Renal pelvis (tissue), 4 donors: Measurements from ENCODE around the gene PPP1CC. TPM values are rescaled to one million over a fixed set of nuclear protein-coding genes. Genes with fewer than 3 reads are reported as not detected.
"Not testable (repeated sequence)": the region's sequence is repeated elsewhere in the genome, so short reads cannot be mapped to it uniquely, and the experiment has no call there.

Experiments
- DNase-seq: peaks from one replicate; pipeline ENCODE4 v3.0.0-alpha.2; 2013
- polyA plus RNA-seq, 3 donors: library from polyadenylated mRNA; unstranded; fragments of 120-200 nt; gene quantifications; one replicate each; pipeline ENCODE4 v1.2.1, GENCODE V29; 2013; ENCODE audit not compliant: insufficient read length in 3 of 3

PPP1CC gene
- polyA plus RNA-seq, 3 donors, result 165 to 175 (median 170) TPM

- DNase-seq, result no peak
These were observed 9.5 kb downstream of the PPP1CC start for GRCh38 chr12:110733089-110733715.

DNA sequence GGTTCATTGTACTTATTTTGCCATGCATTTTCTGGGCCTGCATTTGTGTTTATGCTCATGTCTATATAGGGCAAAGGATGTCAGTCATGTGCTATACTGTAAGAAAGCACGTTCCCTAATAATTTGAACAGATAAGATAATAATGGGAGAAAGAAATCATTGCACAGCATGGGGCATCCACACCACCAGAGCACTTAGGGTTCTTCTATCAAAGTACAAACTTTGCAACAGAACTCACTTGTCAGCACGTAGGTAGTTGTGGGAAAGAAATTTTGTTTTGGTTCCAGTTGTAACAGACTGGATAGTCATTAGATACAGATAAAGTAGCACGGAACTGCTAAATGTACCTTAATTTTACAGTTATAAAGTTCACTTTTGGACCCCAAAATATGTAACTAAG is 10.1 kb downstream of the PPP1CC start:
- no peak for DNase-seq

GRCh38 chr12:110731479-110731878 is 11.2 kb downstream of the PPP1CC start:
- DNase-seq, result no peak

DNA sequence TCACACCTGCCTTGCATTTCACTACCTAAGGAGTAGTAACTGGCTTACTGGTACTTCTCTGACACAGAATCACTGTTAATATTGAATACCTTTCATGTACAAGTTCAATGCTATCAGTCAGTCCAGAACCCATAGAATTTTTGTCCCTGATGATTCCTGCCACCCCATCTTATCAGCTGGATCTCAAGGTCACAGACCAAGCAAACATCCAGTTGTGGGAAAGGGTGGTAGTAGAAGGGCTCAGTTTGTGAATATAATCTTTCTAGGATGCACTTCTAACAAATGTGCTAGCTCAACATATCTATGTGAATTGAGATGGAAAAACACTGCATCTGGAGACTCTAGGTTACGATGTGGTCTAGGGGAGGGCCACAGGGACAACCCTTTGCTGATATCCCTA is 14.1 kb downstream of the PPP1CC start:
- DNase-seq, result no peak

DNA sequence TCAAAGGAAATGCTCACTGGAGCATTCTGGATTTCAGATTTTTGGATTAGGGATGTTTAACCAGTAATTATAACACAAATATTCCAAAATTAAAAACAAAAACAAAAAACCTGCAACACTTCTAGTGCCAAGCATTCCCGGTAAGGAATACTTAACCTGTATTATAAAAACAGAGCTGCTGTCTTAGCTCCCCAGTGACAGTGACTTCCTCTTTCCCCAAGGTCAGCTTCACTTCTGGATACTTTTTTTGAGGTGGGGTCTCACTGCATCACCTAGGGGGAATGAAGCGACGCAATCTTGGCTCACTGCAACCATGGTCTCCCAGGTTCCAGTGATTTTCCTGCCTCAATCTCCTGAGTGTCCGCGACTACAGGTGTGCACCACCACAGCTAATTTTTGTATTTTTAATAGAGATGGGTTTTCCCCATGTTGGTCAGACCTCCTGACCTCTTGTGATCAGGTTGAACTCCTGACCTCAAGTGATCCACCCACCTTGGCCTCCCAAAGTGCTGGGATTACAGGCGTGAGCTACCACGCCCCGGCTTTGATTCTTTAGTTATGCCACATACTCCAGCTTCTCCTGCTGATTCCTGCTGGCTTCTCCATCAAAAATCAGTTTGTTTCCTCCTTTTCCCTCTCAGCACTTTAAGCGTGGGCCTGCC is 15.9 kb downstream of the PPP1CC start:
- DNase-seq, result no peak

- no peak for DNase-seq
These were observed 16.7 kb downstream of the PPP1CC start for GRCh38 chr12:110726028-110726427.

GRCh38 chr12:110725267-110725666 is 17.4 kb downstream of the PPP1CC start:
- no peak for DNase-seq

DNA sequence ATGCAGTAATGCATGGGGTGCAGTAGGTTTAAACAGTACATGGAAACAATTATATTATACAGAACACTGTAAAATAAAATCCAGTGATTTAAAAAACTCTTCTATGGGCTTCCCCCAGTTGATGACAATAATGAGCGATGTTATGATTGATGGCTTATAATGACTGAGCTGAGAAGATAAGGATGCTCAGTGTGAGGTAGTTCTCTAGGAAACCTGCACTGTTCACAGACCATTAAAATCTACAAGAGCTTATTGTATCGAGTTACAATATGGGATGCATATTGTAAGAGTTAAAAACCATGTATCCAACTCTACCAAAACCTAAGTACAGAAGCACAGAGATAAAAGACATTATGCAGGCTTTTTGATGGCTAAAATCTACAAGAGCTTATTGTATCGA is 19.8 kb downstream of the PPP1CC start:
- DNase-seq, result not testable (repeated sequence)

GRCh38 chr12:110721570-110721969 is 21.1 kb downstream of the PPP1CC start:
- no peak for DNase-seq

GRCh38 chr12:110720516-110720915 is 22.2 kb downstream of the PPP1CC start:
- DNase-seq, result no peak

- DNase-seq, result no peak
These were observed 24.3 kb downstream of the PPP1CC start for GRCh38 chr12:110718222-110718908.

DNA sequence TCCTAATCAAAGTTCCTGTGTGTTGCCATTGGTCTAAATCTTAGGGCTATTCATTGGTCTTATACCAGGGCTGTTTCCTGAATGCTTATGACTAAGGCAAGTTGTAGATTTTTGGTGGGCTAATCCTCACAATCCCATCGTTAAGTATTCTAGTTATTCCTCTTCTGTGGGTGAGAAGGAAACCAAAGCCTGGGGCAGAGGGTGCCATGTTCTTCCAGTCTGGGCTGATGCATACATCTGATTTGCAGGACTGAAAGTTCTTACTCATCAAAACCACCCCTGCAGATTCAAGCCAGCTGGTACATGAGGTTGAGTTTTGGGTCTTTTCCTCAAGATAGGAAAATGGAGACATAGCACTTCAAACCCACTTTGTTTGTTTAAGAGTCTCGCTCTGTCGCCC is 25.7 kb downstream of the PPP1CC start:
- DNase-seq, result no peak

DNA sequence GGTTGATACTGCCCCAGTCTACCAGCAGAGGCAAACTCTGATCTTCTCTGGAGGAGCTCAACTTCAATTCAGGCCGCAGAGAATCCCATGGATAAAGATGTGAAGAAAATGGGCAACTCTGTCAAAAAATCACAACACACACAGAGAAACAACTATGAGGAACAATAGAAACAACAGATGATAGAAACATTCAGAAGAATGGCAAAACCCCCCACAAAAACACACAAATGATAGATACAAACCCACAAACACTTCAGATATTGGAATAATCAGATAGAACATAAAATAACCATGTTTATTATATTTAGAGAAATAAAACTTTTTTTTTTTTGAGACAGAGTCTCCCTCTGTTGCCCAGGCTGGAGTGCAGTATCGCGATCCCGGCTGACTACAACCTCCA is 33.8 kb downstream of the PPP1CC start:
- DNase-seq, result no peak

GRCh38 chr12:110705309-110705708 is 37.4 kb downstream of the PPP1CC start:
- no peak for DNase-seq

- DNase-seq, result no peak
These were observed 37.9 kb downstream of the PPP1CC start for GRCh38 chr12:110704750-110705149.

DNA sequence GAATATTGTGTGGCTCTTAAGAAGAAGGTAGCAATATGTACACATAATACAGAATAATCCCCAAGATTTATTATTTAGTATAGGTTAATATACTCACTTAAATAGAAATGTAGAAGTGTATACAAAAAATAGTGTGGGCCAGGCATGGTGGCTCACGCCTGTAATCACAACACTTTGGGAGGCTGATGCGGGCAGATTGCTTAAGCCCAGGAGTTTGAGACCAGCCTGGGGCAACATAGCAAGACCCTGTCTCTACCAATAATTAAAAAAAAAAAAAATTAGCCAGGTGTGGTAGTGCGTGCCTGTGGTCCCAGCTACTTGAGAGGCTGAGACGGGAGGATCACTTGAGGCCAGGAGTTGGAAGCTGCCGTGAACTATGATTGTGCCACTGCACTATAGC is 38.5 kb downstream of the PPP1CC start:
- DNase-seq, result no peak

DNA sequence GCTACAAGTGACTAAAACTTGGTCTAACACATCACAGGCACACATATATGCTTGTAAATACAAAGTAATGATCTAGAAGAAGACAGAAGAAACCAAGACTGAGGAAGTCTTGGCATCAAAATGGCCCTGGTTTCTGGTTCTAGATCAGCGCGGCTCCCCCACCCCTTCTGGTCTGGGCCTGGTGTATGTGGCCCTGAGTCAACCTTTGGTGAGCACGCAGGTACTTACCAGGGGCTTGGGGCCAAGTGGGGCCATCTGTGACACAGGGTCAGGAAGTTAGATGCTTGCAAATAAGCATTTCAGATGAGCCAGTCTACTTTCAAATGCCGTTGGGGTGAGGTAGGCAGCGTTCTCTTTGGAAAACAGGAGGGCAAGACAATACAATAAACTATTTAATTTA is 40.6 kb downstream of the PPP1CC start:
- no peak for DNase-seq

DNA sequence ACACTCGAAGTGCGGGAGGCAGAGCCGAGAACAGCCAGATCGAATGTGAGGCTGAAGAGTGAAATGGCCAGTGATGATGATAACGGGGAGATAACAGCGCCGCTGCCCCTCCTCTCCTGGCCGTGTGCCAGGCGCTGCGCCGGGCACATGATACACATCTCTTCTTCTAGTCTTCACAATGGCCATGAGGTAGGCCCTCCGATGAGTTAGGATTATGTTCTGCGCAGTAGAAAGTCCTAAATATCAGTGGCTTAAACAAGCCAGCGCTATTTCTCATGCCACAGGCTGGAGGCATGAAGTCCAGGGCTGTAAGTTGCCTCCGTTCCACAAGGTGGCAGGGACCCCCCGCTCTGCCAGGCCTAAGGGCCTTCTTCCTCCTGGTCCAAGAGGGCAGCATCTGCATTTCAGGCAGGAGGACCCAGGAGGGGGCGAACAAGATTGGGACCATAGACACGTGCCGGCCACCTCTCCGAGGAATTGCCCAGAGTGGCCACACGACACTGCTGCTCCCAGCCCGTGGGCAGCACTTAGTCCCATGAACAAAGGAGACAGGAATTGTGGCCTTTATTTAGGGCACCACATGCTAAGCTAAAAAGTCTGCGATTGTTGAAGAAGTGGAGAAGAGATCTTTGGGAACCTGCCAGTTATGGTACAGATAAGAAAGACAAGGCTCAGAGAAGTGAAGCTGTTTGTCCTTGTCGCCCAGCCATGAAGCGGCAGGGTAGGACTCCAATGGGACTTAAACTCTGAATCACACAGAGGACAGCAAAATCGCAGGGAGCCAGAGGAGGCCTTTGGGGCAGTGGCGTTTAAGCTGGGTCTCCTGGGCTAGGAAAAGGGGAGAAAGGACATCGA is 42.9 kb downstream of the PPP1CC start:
- no peak for DNase-seq

DNA sequence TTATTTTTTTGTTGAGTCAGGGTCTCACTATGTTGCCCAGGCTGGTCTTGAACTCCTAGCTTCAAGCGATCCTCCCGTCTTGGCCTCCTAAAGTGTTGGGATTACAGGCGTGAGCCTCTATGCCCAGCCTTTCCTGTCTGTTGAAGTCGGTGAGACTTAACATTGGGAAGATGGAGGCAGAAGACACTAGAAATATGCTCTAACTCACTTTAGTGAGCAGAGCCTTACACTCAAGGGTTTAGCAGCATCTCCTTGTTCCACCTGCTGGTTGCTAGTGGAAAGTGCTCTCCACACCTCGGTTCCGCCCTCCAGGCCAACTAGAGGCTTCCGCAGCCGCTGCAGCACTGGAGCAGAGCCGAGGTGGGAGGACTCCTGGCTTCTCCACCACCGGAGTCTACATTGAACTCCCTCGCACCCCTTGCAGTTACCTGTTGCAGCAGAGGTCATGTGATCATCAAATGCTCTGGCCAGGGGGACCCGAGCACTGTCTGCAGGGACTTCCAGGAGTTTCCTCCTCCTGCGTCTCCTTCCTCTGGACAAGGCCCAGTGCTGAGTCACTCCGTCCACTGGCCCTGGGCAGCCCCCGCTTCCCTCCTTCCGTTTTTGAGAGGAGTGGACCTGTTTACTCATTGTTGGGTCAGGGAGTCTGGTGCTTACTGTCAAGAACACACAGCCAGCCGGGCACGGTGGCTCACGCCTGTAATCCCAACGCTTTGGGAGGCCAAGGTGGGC is 44.4 kb downstream of the PPP1CC start:
- peak; percentile 64 for DNase-seq

DNA sequence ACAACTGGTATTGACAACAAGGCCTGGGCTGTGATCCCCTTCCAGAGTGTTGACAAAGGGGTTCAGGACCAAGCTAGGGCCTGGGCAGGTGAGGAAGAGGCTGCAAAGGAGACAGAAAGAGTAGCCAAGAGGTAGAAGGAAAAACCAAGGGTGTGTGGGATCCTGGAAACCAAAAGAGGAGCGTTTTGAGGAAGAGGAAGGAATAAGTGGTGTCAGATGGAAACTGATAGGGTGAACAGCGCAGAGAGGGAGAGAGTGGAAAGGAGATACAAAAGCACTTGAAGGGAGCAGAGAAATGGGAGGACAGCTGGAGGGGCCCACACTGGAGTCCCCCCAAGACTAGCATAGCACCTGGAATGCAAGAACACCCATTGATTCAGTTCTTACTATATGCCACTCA is 45.5 kb downstream of the PPP1CC start:
- no peak for DNase-seq

DNA sequence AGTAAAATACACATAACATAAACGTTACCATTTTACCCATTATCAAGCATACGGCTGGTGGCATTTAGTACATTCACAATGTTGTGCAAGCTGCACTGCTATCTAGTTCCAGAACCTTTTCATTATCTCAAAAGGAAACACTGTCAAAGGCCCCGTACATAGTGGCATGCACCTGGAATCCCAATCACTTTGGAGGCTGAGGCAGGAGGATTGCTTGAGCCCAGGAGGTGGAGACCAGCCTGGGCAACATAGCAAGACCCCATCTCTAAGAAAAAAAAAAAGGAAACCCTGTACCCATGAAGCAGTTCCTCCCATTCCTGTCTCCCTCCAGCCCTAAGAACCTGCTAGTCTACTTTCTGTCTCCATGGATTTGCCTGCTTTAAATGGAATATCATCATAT is 46.4 kb downstream of the PPP1CC start:
- DNase-seq, result no peak
